Caki2 (cell line): ENCODE measurements around the gene SV2B. TPM values are rescaled to one million over a fixed set of nuclear protein-coding genes. Genes with fewer than 3 reads are reported as not detected.

Experiments
- DNase-seq: peaks from one replicate; pipeline ENCODE4 v3.0.0-alpha.2; 2015; ENCODE audit warnings: low read depth
- in situ Hi-C: cut with HindIII; loops from 2 replicates; pipeline ENCODE4 v1.10.0; 2016; ENCODE audit warnings: low sequenced_read_pairs, low pct_unique_long_range_greater_than_20kb, mixed read lengths
- total RNA-seq: library from RNA; depleted of rRNA; stranded (reverse); fragments of >200 nt; shearing (Covaris generic); gene quantifications from 2 replicates; pipeline ENCODE4 v1.2.3, GENCODE V29; 2014; ENCODE audit warnings: low replicate concordance

The SV2B gene
- total RNA-seq, 1 experiment from 2014 or later, result not detected

DNA sequence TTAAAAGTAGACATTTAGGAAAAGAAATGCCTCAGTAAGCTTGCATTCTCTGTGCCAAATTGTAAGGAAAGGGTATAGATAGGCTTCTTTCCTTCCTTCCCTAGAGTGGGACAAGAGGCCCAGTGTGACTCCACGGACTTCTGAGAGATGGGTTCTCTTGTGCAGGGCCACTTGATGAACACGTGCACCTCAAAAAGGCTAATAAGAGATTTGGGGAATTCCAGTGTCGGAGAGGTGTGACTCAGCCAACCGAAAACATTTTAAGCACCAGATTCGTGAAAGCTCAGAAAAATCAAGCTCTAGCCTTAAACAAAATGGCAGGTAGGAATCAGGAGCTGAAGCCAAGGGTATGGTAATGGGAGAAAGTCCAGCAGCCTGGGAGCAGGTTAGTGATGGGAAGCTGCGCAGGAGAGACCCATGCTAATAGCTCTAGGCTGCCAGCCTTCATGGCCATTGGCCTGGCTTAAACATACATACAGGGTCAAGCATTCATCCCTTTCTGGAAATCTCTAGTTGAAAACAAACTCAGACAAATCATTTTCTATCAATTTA, 56.2 kb downstream of the SV2B start:
- DNase-seq, result no peak
- in situ Hi-C loops, result no loop called here

DNA sequence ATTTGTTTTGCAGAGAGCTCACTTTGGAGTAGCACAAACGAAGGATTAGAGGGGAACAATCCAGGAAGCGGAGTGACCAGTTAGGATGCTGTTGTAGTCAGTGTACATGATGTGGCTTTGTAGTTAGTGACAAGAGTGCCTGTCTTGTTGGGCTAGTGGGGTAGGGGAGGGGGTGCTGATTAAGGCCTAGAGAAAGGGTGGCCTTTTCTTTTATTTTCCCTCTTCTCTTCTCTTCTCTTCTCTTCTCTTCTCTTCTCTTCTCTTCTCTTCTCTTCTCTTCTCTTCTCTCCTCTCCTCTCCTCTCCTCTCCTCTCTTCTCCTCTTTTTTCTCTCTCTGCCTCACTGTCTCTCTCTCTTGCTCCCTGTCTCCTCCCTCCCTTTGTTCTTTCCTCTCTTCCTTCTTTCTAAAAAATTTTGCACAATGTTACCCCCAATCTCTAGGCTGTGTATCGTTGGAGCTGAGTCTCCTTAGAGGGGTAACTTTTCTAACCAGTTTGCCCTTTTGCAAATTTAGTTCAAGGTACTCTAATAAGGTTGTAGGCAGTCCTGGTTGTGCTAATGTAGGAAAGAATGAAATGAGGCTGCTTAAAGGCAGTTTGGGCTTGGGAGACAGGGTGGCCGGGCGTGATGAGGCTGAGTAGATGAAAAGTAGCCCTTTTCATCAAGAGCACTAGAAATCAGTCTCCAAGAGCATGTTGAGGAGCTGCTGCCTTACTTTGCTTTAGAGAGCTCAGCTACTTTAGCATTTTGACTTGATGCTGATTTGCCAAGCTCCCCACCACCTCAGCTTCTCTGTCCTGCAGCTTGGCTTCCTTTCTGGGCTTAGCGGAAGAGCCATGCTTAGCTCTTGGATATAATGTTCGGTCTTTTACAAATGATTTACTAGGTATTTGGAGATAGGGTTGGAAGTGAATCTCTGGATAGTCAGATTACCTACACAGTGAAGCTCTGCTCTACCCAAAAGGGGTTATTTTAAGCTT, 58.6 kb downstream of the SV2B start:
- no peak for DNase-seq
- in situ Hi-C loops, result no loop called here

- no peak for DNase-seq
- in situ Hi-C loops, result no loop called here
Observed at GRCh38 chr15:91165850-91166249, 65.8 kb downstream of the SV2B start.

GRCh38 chr15:91168457-91168856, 68.4 kb downstream of the SV2B start:
- in situ Hi-C loops, result no loop called here

GRCh38 chr15:91171334-91171733, 71.3 kb downstream of the SV2B start:
- no peak for DNase-seq
- in situ Hi-C loops, result no loop called here

More at GRCh38 chr15:91168457-91168856, 68.4 kb downstream of the SV2B start:
- DNase-seq, result no peak

- no peak for DNase-seq
- in situ Hi-C loops, result no loop called here
Observed at GRCh38 chr15:91182101-91182500, 82.0 kb downstream of the SV2B start.

DNA sequence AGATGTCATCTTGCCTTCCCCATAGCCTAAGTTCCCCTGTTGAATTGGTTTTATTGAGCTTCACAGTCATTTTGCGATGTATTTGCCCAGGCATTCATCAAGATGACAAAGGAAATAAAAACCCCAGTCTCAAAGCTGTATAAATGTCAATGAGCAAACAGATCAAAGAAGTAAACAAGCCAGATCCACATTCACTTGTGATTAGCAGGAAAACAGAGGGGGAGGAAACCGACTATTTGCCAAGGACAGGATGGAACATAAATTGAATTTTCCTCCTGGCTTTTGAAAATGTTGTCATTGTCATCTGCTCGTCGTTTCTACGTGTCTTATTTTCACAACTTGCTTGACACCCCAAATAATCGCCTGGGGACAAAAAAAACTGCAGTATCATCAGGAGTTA, 83.5 kb downstream of the SV2B start:
- in situ Hi-C loops, result no loop called here
- no peak for DNase-seq

GRCh38 chr15:91184441-91184840, 84.4 kb downstream of the SV2B start:
- no peak for DNase-seq
- in situ Hi-C loops, result no loop called here

GRCh38 chr15:91186904-91187656, 87.0 kb downstream of the SV2B start:
- in situ Hi-C loops, result no loop called here
- peak; percentile 30 for DNase-seq

GRCh38 chr15:91192285-91192684, 92.2 kb downstream of the SV2B start:
- no peak for DNase-seq
- in situ Hi-C loops, result no loop called here

DNA sequence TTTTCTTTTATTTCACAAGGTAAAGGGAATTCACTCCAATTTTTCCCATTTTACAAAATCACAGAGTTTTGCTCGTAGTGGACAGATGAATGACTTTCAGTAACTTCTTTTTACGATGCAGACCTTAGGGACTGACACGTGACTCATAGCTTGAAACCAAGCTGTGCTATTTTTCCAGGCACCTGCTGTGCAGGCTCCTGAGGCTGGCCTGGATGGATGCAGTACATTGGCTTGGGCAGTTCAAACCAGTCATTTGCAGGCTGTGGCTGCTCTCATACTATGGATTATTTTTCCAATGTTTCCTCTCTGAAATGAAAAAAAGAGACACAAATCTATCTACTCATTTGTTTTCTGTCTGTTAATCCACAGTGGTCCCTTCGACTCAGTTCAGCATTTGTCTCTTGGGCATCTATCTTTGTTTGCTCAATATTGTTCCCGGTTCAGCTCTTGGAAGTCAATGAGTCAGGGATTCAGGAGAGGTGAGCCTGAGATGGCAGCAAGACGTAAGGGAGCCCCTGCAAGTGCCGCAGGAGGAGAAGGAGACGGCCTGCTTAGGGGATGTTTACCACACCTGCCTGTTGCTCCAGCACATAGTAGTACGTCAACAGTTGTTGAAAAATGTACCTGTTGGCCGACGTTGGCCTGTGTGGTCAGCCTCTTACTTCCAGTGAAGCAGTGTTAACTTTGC, 92.8 kb downstream of the SV2B start:
- in situ Hi-C loops, result no loop called here

GRCh38 chr15:91193378-91193720, 93.3 kb downstream of the SV2B start:
- in situ Hi-C loops, result no loop called here
- no peak for DNase-seq

More for the DNA sequence above, 92.8 kb downstream of the SV2B start:
- no peak for DNase-seq

DNA sequence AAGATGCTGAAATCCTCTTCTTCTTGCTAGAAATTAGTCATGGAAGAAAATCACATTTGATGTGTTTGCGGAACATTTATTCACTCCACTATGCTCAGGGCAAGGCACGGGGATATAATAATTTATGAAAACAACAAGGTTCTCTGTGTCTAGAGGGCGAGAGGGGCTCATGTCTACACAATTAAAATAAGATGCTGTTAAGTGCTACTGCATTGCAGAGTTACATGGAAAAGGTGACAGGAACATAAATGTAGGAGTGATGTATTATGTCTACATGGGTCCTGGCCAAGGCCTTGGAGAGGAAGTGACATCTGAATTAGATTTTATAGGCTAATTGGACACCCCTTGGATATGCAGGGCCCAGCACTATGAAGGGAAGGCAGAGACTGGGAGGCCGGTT, 96.1 kb downstream of the SV2B start:
- in situ Hi-C loops, result no loop called here
- DNase-seq, result no peak

- in situ Hi-C loops, result no loop called here
- DNase-seq, result no peak
Observed at GRCh38 chr15:91196768-91197167, 96.7 kb downstream of the SV2B start.

DNA sequence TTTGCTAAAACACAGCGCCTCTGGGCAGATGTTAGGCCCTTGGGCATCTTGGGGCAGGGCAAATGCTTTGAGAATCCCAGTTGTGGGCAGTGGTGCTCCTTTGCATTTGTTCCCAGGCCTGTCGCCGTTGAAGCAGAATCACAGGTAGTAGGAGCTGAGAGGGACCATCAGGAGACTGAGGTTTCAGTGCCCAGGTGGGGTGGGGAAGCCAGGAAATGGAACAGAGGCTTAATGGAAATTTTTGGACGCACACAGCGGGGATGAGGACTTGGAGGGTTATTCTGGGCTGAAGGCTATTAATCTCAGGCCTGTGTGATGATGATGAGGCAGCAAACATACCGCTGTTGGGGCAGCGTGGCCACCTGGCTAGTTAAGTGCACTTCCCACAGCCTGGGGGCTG, 99.5 kb downstream of the SV2B start:
- no peak for DNase-seq
- in situ Hi-C loops, result no loop called here

GRCh38 chr15:91200101-91200754, 100.2 kb downstream of the SV2B start:
- no peak for DNase-seq
- in situ Hi-C loops, result no loop called here

- DNase-seq, result no peak
- in situ Hi-C loops, result no loop called here
Observed at GRCh38 chr15:91202510-91203102, 102.5 kb downstream of the SV2B start.
